ENCODE results near the gene ZNF700.

Gene ZNF700

GRCh38 chr19:11995174-11995573 lies 70.3 kb downstream of the ZNF700 start:
- TF ChIP-seq CTCF (IDR thresholded peaks at IDR 0.05; ENCODE audit: insufficient read depth, low read depth, low read length, missing control alignments) = no peak
- no peak overlapping the region for H3K4me3 ChIP-seq (ENCODE audit: low read length)
- DNase-seq (ENCODE audit: low read depth) = no peak

All from epithelial cell of esophagus (primary cell).